ENCODE measurements around the gene CDIPT.

- TF ChIP-seq CTCF (conservative IDR thresholded peaks at IDR 0.05; ENCODE audit: low read depth, low read length) = no peak
- TF ChIP-seq BHLHE40 (IDR thresholded peaks at IDR 0.05; ENCODE audit: low read depth, low read length) = no peak
- TF ChIP-seq RCOR1 (IDR thresholded peaks at IDR 0.05; ENCODE audit: insufficient replicate concordance, low read length) = no peak
- TF ChIP-seq MAZ (IDR thresholded peaks at IDR 0.05; ENCODE audit: borderline replicate concordance, low read depth, low read length) = no peak
- TF ChIP-seq MAFK (IDR thresholded peaks at IDR 0.05; ENCODE audit: low read depth, low read length) = no peak
- no peak for TF ChIP-seq RFX5 (IDR thresholded peaks at IDR 0.05; ENCODE audit: low read depth, low read length)
- TF ChIP-seq USF2 (IDR thresholded peaks at IDR 0.05; ENCODE audit: low read depth, low read length) = no peak
Measured at GRCh38 chr16:29826342-29826695, 36.7 kb downstream of the CDIPT start.

Data from IMR-90 (cell line).